SK-N-SH treated with all-trans-retinoic acid at 6 μM for 48 hours (cell line): ENCODE results near the gene SKA3.
A peak's percentile ranks its signal among the peaks of the same experiment; 100 is the strongest.

Experiments used
- ARNTL ChIP-seq: fragments of 450-650 bp; formaldehyde crosslinking; IDR thresholded peaks from 2 replicates; pipeline ENCODE4 v1.5.0; 2020; ENCODE audit warnings: low read depth, mild to moderate bottlenecking, moderate library complexity, borderline replicate concordance
- ESRRG ChIP-seq: fragments of 250-450 bp; sonication (Bioruptor Pico); IDR thresholded peaks from 2 replicates; pipeline ENCODE4 v1.6.1; 2021; ENCODE audit warnings: mild to moderate bottlenecking
- GLIS3 ChIP-seq: fragments of 250-450 bp; sonication (Bioruptor Pico); IDR thresholded peaks from 2 replicates; pipeline ENCODE4 v1.5.0; 2020; ENCODE audit warnings: mild to moderate bottlenecking, moderate library complexity
- RARB ChIP-seq: fragments of 250-450 bp; sonication (Bioruptor Pico); IDR thresholded peaks from 2 replicates; pipeline ENCODE4 v1.8.0; 2021; ENCODE audit warnings: mild to moderate bottlenecking, moderate library complexity
- TOX ChIP-seq: fragments of 250-450 bp; sonication (Bioruptor Pico); IDR thresholded peaks from 2 replicates; pipeline ENCODE4 v1.8.0; 2021; ENCODE audit warnings: mild to moderate bottlenecking, moderate library complexity, borderline replicate concordance
- ZC3H10 ChIP-seq: fragments of 250-450 bp; sonication (Bioruptor Pico); IDR thresholded peaks from 2 replicates; pipeline ENCODE4 v1.5.1; 2021; ENCODE audit warnings: mild to moderate bottlenecking, moderate library complexity
- ZFP3 ChIP-seq: fragments of 250-450 bp; sonication (Bioruptor Pico); IDR thresholded peaks from 2 replicates; pipeline ENCODE4 v1.5.0; 2020; ENCODE audit warnings: mild to moderate bottlenecking, moderate library complexity
- ZFP30 ChIP-seq: fragments of 450-650 bp; formaldehyde crosslinking; IDR thresholded peaks from 2 replicates; pipeline ENCODE4 v1.5.0; 2022; ENCODE audit warnings: mild to moderate bottlenecking, moderate library complexity
- ZNF8 ChIP-seq: fragments of 450-650 bp; formaldehyde crosslinking; IDR thresholded peaks from 2 replicates; pipeline ENCODE4 v1.5.0; 2020; ENCODE audit warnings: mild to moderate bottlenecking, moderate library complexity
- TF ChIP-seq, protein P1 (sequence below): fragments of 250-450 bp; sonication (Bioruptor Pico); IDR thresholded peaks from 2 replicates; pipeline ENCODE4 v1.5.0; 2020; ENCODE audit warnings: mild to moderate bottlenecking, moderate library complexity
- TF ChIP-seq, protein P2 (sequence below): fragments of 250-450 bp; sonication (Bioruptor Pico); IDR thresholded peaks from 2 replicates; pipeline ENCODE4 v1.8.0; 2020; ENCODE audit warnings: mild to moderate bottlenecking, moderate library complexity, borderline replicate concordance
- TF ChIP-seq, protein P3 (sequence below): fragments of 250-450 bp; sonication (Bioruptor Pico); IDR thresholded peaks from 2 replicates; pipeline ENCODE4 v1.5.1; 2020; ENCODE audit warnings: low read depth, mild to moderate bottlenecking, moderate library complexity

DNA sequence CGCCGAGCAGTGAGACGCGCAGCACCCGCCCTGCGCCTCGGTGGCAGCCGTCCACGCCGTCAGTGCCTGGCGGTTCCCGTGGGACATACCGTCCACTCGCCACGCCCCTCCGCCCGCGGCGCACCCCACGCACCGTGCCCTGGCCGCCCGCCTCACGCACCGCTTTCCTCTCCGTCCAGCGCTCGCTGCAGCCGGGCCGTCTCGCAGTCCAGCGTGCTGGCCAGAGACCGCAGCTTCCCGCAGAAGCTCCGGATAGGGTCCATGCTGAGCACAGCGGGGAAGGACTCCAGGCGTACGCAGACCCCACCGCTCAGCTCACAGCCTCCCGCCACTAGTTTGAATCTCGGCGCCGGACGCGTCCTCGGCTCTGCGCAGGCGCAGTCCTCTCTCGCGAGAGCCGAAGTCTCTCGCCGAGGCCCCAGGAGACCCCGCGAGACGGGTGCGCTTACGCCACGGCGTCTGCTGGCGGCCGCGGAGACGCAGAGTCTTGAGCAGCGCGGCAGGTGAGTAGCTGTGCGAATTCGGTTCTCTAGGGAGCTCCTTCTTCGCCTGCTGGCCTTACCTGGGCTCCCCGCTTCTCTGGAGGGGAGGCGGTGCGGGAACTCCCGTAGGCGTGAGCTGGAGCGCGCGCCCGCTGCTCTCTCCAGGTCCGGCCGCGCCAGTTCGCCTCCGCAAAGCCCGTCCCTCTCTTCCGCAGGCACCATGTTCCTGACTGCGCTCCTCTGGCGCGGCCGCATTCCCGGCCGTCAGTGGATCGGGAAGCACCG lies at the start of gene SKA3, which contains the start of gene MRPL57:
- TF ChIP-seq, protein P1, sequence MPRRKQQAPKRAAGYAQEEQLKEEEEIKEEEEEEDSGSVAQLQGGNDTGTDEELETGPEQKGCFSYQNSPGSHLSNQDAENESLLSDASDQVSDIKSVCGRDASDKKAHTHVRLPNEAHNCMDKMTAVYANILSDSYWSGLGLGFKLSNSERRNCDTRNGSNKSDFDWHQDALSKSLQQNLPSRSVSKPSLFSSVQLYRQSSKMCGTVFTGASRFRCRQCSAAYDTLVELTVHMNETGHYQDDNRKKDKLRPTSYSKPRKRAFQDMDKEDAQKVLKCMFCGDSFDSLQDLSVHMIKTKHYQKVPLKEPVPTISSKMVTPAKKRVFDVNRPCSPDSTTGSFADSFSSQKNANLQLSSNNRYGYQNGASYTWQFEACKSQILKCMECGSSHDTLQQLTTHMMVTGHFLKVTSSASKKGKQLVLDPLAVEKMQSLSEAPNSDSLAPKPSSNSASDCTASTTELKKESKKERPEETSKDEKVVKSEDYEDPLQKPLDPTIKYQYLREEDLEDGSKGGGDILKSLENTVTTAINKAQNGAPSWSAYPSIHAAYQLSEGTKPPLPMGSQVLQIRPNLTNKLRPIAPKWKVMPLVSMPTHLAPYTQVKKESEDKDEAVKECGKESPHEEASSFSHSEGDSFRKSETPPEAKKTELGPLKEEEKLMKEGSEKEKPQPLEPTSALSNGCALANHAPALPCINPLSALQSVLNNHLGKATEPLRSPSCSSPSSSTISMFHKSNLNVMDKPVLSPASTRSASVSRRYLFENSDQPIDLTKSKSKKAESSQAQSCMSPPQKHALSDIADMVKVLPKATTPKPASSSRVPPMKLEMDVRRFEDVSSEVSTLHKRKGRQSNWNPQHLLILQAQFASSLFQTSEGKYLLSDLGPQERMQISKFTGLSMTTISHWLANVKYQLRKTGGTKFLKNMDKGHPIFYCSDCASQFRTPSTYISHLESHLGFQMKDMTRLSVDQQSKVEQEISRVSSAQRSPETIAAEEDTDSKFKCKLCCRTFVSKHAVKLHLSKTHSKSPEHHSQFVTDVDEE: no peak
- TF ChIP-seq ARNTL (CRISPR knock-in tag) (no peak), TOX (no peak), ZNF8 (CRISPR knock-in tag) (no peak), ZFP30 (CRISPR knock-in tag) (no peak), ESRRG (0 out of 2 replicates have a peak, but pooled peaks have one; percentile 32), ZFP3 (CRISPR knock-in tag) (no peak), RARB (CRISPR knock-in tag) (no peak), ZC3H10 (CRISPR knock-in tag) (no peak), GLIS3 (CRISPR knock-in tag) (no peak)
- TF ChIP-seq, protein P2, sequence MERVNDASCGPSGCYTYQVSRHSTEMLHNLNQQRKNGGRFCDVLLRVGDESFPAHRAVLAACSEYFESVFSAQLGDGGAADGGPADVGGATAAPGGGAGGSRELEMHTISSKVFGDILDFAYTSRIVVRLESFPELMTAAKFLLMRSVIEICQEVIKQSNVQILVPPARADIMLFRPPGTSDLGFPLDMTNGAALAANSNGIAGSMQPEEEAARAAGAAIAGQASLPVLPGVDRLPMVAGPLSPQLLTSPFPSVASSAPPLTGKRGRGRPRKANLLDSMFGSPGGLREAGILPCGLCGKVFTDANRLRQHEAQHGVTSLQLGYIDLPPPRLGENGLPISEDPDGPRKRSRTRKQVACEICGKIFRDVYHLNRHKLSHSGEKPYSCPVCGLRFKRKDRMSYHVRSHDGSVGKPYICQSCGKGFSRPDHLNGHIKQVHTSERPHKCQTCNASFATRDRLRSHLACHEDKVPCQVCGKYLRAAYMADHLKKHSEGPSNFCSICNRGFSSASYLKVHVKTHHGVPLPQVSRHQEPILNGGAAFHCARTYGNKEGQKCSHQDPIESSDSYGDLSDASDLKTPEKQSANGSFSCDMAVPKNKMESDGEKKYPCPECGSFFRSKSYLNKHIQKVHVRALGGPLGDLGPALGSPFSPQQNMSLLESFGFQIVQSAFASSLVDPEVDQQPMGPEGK (CRISPR knock-in tag): no peak
- TF ChIP-seq, protein P3, sequence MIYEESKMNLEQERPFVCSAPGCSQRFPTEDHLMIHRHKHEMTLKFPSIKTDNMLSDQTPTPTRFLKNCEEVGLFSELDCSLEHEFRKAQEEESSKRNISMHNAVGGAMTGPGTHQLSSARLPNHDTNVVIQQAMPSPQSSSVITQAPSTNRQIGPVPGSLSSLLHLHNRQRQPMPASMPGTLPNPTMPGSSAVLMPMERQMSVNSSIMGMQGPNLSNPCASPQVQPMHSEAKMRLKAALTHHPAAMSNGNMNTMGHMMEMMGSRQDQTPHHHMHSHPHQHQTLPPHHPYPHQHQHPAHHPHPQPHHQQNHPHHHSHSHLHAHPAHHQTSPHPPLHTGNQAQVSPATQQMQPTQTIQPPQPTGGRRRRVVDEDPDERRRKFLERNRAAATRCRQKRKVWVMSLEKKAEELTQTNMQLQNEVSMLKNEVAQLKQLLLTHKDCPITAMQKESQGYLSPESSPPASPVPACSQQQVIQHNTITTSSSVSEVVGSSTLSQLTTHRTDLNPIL (CRISPR knock-in tag): no peak
